GM12878 (cell line): ENCODE data around the gene CRKL. TPM values are rescaled to one million over a fixed set of nuclear protein-coding genes. Genes with fewer than 3 reads are reported as not detected.

Experiments used
- ATAC-seq: fragments of 200-7000 bp; cut with Tn5 transposase; 3 replicates; pipeline ENCODE4 v1.9.1; 2020; ENCODE audit warnings: mild to moderate bottlenecking, moderate library complexity
- BruUV-seq: library from RNA; stranded (reverse); fragments of 400-500 nt; replicated peaks from 2 replicates; lab custom pipeline; 2021; lab: Mats Ljungman, UMichigan
- CTCF ChIA-PET: fragments of 300-600 bp; sonication (Branson Sonifier 250); formaldehyde crosslinking; extraction: SDS; loops from one replicate; lab custom pipeline; 2021; ENCODE audit warnings: inconsistent platforms; lab: Yijun Ruan, JAX
- POLR2A ChIA-PET: fragments of 350-600 bp; formaldehyde crosslinking; extraction: SDS; loops from one replicate; lab custom pipeline; 2021; ENCODE audit warnings: inconsistent platforms; lab: Charles Lee
- RAD21 ChIA-PET: fragments of 300-600 bp; sonication (Branson Sonifier 250); formaldehyde crosslinking; loops from one replicate; lab custom pipeline; 2023; ENCODE audit warnings: antibody characterized with exemption; ENCODE audit not compliant: unreplicated experiment; lab: Charles Lee
- SMC1A ChIA-PET: fragments of 300-600 bp; sonication (Branson Sonifier 250); formaldehyde crosslinking; loops from one replicate; lab custom pipeline; 2023; ENCODE audit not compliant: unreplicated experiment, uncharacterized antibody; lab: Charles Lee
- DNase-seq: peaks from one replicate; pipeline ENCODE4 v3.0.0-alpha.2; 2011; ENCODE audit warnings: low read depth, low spot score
- FAIRE-seq: peaks from 3 replicates; lab custom pipeline; 2011; peaks lifted over from hg19 to GRCh38; lab: Jason Lieb, UNC
- H2AFZ ChIP-seq: 2 replicates; pipeline ENCODE4 v1.6.0; 2011; ENCODE audit warnings: low read depth, low read length, control low read depth; ENCODE audit not compliant: control insufficient read depth
- H3K27ac ChIP-seq: 2 replicates; pipeline ENCODE4 v1.5.1; 2011; ENCODE audit warnings: control low read depth; ENCODE audit not compliant: control insufficient read depth, insufficient read depth
- H3K27me3 ChIP-seq, 2 experiments: replicated peaks in 1 of 2; 2 replicates each; pipeline versions ENCODE4 v1.6.0 to v1.6.1; 2011; ENCODE audit warnings: low read length in 1 of 2; ENCODE audit not compliant: control insufficient read depth in 2 of 2, insufficient read depth in 2 of 2
- H3K36me3 ChIP-seq, 2 experiments: 2 replicates each; pipeline ENCODE4 v1.5.1; 2011; ENCODE audit warnings: low read length in 1 of 2; ENCODE audit not compliant: control insufficient read depth in 2 of 2, insufficient read depth in 2 of 2
- H3K4me1 ChIP-seq: 2 replicates; pipeline ENCODE4 v1.6.1; 2011; ENCODE audit warnings: mild to moderate bottlenecking, low read length, moderate library complexity, mixed read lengths; ENCODE audit not compliant: control insufficient read depth, insufficient read depth
- H3K4me2 ChIP-seq: 2 replicates; pipeline ENCODE4 v1.6.0; 2011; ENCODE audit warnings: control low read depth; ENCODE audit not compliant: control insufficient read depth, insufficient read depth
- H3K4me3 ChIP-seq: fragments of 200-600 bp; sonication (generic); 2 replicates; pipeline ENCODE4 v1.5.1; 2016
- H3K79me2 ChIP-seq: 2 replicates; pipeline ENCODE4 v1.6.0; 2011; ENCODE audit warnings: low read length; ENCODE audit not compliant: control insufficient read depth, insufficient read depth
- H3K9ac ChIP-seq: 2 replicates; pipeline ENCODE4 v1.8.0; 2011; ENCODE audit warnings: low read length, control low read depth, mixed read lengths; ENCODE audit not compliant: control insufficient read depth, insufficient read depth
- H3K9me3 ChIP-seq: replicated peaks from 3 replicates; pipeline ENCODE4 v1.5.1; 2011; ENCODE audit warnings: mild to moderate bottlenecking, low read length; ENCODE audit not compliant: control insufficient read depth, insufficient read depth
- H4K20me1 ChIP-seq: 2 replicates; pipeline ENCODE4 v1.6.0; 2011; ENCODE audit not compliant: control insufficient read depth, insufficient read depth
- BHLHE40 ChIP-seq, 2 experiments: fragments of 450-650 bp in 1 of 2; IDR thresholded peaks; 2 replicates each; pipeline ENCODE4 v1.6.1; 2011 to 2017; ENCODE audit warnings: low read depth in 2 of 2, borderline replicate concordance in 1 of 2, improper control_type of control experiment in 1 of 2, low read length in 1 of 2, mild to moderate bottlenecking in 1 of 2
- EZH2 ChIP-seq: IDR thresholded peaks from 2 replicates; pipeline ENCODE4 v1.6.1; 2012; ENCODE audit warnings: low read depth, mild to moderate bottlenecking, control low read depth, inconsistent platforms, low read length, borderline replicate concordance; ENCODE audit not compliant: control insufficient read depth
- LARP7 ChIP-seq: fragments of 450-650 bp; IDR thresholded peaks from 2 replicates; pipeline ENCODE4 v1.6.1; 2017; ENCODE audit warnings: mild to moderate bottlenecking
- RELB ChIP-seq: fragments of 450-650 bp; IDR thresholded peaks from 2 replicates; pipeline ENCODE4 v1.6.1; 2017; ENCODE audit warnings: low read depth, mild to moderate bottlenecking, moderate library complexity
- WRNIP1 ChIP-seq: IDR thresholded peaks from 2 replicates; pipeline ENCODE4 v1.6.1; 2011; ENCODE audit warnings: low read depth, low read length, improper control_type of control experiment, borderline replicate concordance
- WGBS: methylation state at CpG from one replicate; pipeline ENCODE4 v1.1.6; 2016; ENCODE audit warnings: low lambda C conversion rate; ENCODE audit not compliant: insufficient replicate concordance, insufficient coverage; ENCODE audit errors: missing lambda C conversion rate; 5-methylcytosine and 5-hydroxymethylcytosine counted together
- in situ Hi-C: fragments of 300-500 bp; cut with MboI; formaldehyde crosslinking; loops from 9 replicates; pipeline ENCODE4 v1.14.3; 2018; ENCODE audit warnings: mixed read lengths
- intact Hi-C: fragments of 100-400 bp; cut with micrococcal nuclease; formaldehyde crosslinking; loops from one replicate; pipeline ENCODE4 v1.14.2; 2022; ENCODE audit not compliant: unreplicated experiment
- polyA plus RNA-seq, 11 experiments: library from polyadenylated mRNA; depleted of rRNA in 4 of 11; unstranded in 6 of 11; stranded (reverse) in 5 of 11; fragments of >200 nt; fragmentation: Nextera tagmentation in 4 of 11; fragmentation: Illumina TruSeq in 1 of 11; extraction: Ambion mirVana in 4 of 11; extraction: Trizol in 1 of 11; gene quantifications; 1 replicate in 1 of 11; 2 replicates in 10 of 11; pipeline versions ENCODE4 v1.2.1 to v1.2.3, GENCODE V29; 2011 to 2016; ENCODE audit warnings: inconsistent platforms in 2 of 11, missing spikeins in 2 of 11, low read depth in 1 of 11
- total RNA-seq, 4 experiments: library from RNA; depleted of rRNA in 3 of 4; stranded (reverse); fragments of >200 nt in 3 of 4; fragmentation: Illumina TruSeq in 1 of 4; extraction: Trizol in 1 of 4; gene quantifications; 2 replicates each; pipeline versions ENCODE4 v1.2.1 to v1.2.3, GENCODE V29; 2013 to 2021
- TF ChIP-seq, protein P1 (sequence below), 3 experiments: IDR thresholded peaks in 2 of 3; conservative IDR thresholded peaks in 1 of 3; 2 replicates each; pipeline ENCODE4 v1.5.1; 2011; ENCODE audit warnings: low read depth in 3 of 3, low read length in 3 of 3, mild to moderate bottlenecking in 3 of 3, control low read depth in 2 of 3, moderate library complexity in 2 of 3, inconsistent platforms in 1 of 3, mixed read lengths in 1 of 3; ENCODE audit not compliant: control insufficient read depth in 2 of 3, insufficient read depth in 1 of 3; ENCODE audit errors: extremely low read depth in 1 of 3
- TF ChIP-seq, protein P2 (sequence below): IDR thresholded peaks from 2 replicates; pipeline ENCODE4 v1.6.1; 2011; ENCODE audit warnings: borderline replicate concordance, low read depth, mild to moderate bottlenecking, moderate library complexity, mixed read lengths, low read length; ENCODE audit not compliant: insufficient read depth; ENCODE audit errors: extremely low read length

Gene CRKL
- total and polyA plus RNA-seq, 10 of the 15 experiments (the other 5 are each of a cell fraction or from before 2014, with no cell fraction given), result 12.6 to 61.2 (median 32.7) TPM

DNA sequence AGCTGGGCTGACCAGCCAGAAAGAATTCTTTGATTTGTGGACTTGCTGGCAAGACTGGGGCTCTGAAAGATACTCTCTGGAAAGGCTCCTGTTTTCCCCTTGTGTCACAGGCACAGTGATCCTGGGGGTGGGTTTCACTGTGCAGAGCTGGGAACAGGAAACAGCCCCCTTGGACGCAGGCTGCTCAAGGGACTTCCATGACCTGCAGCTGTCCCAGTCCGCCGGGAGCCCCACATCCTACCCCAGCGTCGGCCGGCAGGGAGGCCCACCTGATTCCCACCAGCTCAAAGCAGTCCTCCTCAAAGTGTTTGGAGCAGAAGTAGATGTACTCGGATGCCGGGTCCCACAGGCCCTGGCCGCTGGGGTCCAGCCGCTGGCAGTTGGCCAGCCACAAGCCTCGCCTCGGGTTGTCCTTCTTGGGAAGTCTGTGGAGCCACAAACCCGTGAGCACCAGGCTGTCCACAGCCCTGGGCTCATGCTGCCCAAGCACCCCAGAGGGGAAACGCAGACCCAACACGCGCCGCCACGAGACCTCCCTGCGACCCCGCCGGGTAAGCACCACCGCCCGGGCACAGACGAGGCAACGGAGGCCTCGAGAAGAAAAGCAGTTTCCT lies 83.9 kb downstream of the CRKL start:
- under 1% methylated on average over 26 of the region's 26 CpGs for WGBS
- H3K27ac ChIP-seq, result peak overlapping the region; percentile 96
- POLR2A ChIA-PET, result interaction anchor here (0.6 kb wide), 1 partner anchor 84 kb away, joined by 3 read pairs; the partner anchor contains the start of gene CRKL
- peak overlapping the region; percentile 80 for H3K4me3 ChIP-seq
- H3K9me3 ChIP-seq, result no peaks in the 10 kb centered on the region
- H3K4me1 ChIP-seq, result peaks cover 5% of the 10 kb centered on the region
- H2AFZ ChIP-seq, result peak overlapping the region; percentile 93
- BruUV-seq, result no TSS peak
- no peaks in the 10 kb centered on the region for H3K27me3 ChIP-seq
- ATAC-seq (peak; percentile 18; the same call in 2 of the 3 replicates), FAIRE-seq (no peak), DNase-seq (no peak)
- intact Hi-C loops (no loop called here), in situ Hi-C loops (no loop called here)
- H3K4me2 ChIP-seq, result peak overlapping the region; percentile 90
- CTCF ChIA-PET, result interaction anchor here (1.8 kb wide), 1 partner anchor 19 kb away, joined by 11 read pairs; the partner anchor contains the start of gene LZTR1
- H3K9ac ChIP-seq, result peak overlapping the region; percentile 91
- peaks cover 2 to 4% of the 10 kb centered on the region in 2 experiments; a peak in 1 of 4 replicates for H3K36me3 ChIP-seq
- H4K20me1 ChIP-seq, result no peaks in the 10 kb centered on the region
- RAD21 ChIA-PET, result no interaction called here
- SMC1A ChIA-PET, result no interaction called here
- peaks cover 21% of the 10 kb centered on the region for H3K79me2 ChIP-seq
- TF ChIP-seq WRNIP1 (no peak), LARP7 (peak; percentile 7; the same call in 1 of the 2 replicates)

DNA sequence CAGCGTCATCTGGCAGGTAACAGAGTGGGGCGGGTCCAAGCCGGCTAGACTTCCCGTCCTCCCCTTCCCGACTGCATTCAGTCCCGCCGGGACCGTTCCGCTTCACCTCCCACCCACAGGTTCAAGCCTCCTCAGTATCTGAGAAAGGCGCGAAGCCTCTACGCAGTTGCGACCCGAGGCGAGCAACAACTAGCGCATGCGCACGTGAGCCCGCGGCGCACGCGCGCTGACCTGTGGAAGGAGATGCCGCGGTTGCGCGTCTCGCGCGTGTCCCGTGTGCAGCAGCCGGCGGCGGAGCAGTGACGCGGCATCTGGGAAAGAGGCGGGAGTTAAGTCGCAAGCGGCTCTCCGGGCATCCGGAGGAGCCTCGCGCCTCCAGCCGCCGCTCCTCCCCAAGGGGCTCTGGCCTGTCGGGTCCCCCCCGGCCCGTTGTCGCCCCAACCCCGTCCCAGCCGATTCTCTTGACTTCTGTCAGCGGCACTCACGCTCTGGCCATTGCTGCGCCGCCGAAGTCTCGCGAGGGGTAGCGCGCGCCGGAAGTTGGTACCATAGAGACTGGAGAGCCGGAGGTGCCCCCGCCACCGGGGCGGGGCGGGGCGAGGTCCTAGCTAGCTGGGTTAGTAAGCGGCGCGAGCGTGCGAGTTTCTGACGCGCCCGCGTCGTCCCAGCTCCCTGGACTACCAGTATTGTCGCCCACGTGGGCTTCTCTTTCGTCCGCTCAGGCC lies 84.6 kb downstream of the CRKL start, which contains the start of gene THAP7:
TSS of gene THAP7 (minus strand) at position 518 of the 725 bp plus-strand sequence. CDS start at position 311, 207 bp downstream.
- peaks cover 5% of the 10 kb centered on the region for H3K4me1 ChIP-seq
- no peaks in the 10 kb centered on the region for H3K27me3 ChIP-seq
- CTCF ChIA-PET, result interaction anchor here (1.0 to 2.3 kb wide), 6 partner anchors 19 to 116 kb away, joined by 3 to 11 read pairs (median 8); partner anchors contain the start of gene LZTR1
- FAIRE-seq, result peak; percentile 97
- peak within 1 kb of the TSS; percentile 98 for H3K4me2 ChIP-seq
- H3K27ac ChIP-seq, result peak within 1 kb of the TSS; percentile 96
- BruUV-seq, result TSS peak; percentile 88
- H3K36me3 ChIP-seq, result peaks cover 0 to 4% of the 10 kb centered on the region in 2 experiments; a peak in 1 of 4 replicates
- peak; percentile 95 for ATAC-seq
- H3K79me2 ChIP-seq, result peaks cover 21% of the 10 kb centered on the region
- peak; percentile 91 for DNase-seq
- H2AFZ ChIP-seq, result peak within 1 kb of the TSS; percentile 93
- RAD21 ChIA-PET, result interaction anchor here (0.7 to 1.5 kb wide), 3 partner anchors 20 to 253 kb away, joined by 3 to 4 read pairs (median 4); partner anchors contain the start of gene LZTR1
- peak within 1 kb of the TSS; percentile 91 for H3K9ac ChIP-seq
- in situ Hi-C loops (no loop called here), intact Hi-C loops (loop anchor here (1.0 kb wide), 1 partner anchor 84 kb away; the partner anchor contains the start of gene CRKL)
- H3K4me3 ChIP-seq, result peak within 1 kb of the TSS; percentile 80
- WGBS, result under 1% methylated on average over 70 of the region's 83 CpGs
- H4K20me1 ChIP-seq, result no peaks in the 10 kb centered on the region
- POLR2A ChIA-PET, result interaction anchor here (1.0 to 2.0 kb wide), 3 partner anchors 11 to 81 kb away, joined by 3 to 9 read pairs (median 4); partner anchors contain the start of gene LZTR1
- no peaks in the 10 kb centered on the region for H3K9me3 ChIP-seq
- SMC1A ChIA-PET, result interaction anchor here (1.4 kb wide), 1 partner anchor 22 kb away, joined by 4 read pairs; no protein-coding TSS in a partner anchor
- TF ChIP-seq, protein P1, sequence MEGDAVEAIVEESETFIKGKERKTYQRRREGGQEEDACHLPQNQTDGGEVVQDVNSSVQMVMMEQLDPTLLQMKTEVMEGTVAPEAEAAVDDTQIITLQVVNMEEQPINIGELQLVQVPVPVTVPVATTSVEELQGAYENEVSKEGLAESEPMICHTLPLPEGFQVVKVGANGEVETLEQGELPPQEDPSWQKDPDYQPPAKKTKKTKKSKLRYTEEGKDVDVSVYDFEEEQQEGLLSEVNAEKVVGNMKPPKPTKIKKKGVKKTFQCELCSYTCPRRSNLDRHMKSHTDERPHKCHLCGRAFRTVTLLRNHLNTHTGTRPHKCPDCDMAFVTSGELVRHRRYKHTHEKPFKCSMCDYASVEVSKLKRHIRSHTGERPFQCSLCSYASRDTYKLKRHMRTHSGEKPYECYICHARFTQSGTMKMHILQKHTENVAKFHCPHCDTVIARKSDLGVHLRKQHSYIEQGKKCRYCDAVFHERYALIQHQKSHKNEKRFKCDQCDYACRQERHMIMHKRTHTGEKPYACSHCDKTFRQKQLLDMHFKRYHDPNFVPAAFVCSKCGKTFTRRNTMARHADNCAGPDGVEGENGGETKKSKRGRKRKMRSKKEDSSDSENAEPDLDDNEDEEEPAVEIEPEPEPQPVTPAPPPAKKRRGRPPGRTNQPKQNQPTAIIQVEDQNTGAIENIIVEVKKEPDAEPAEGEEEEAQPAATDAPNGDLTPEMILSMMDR (IDR thresholded peaks at IDR 0.05 in 2 of 3, conservative IDR thresholded peaks at IDR 0.05 in 1 of 3; ENCODE audit: control insufficient read depth in 2 of 3, extremely low read depth in 1 of 3, insufficient read depth in 1 of 3, low read depth in 3 of 3, low read length in 3 of 3), result no peak
- TF ChIP-seq EZH2 (no peak), RELB (no peak), BHLHE40 (IDR thresholded peaks at IDR 0.05; ENCODE audit: borderline replicate concordance in 1 of 2, low read depth in 2 of 2, low read length in 1 of 2) (peak; percentile 94 to 98)
- TF ChIP-seq, protein P2, sequence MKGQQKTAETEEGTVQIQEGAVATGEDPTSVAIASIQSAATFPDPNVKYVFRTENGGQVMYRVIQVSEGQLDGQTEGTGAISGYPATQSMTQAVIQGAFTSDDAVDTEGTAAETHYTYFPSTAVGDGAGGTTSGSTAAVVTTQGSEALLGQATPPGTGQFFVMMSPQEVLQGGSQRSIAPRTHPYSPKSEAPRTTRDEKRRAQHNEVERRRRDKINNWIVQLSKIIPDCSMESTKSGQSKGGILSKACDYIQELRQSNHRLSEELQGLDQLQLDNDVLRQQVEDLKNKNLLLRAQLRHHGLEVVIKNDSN, result peak; percentile 35
